CD4-positive, alpha-beta T cell (primary cell): ENCODE results near the gene RNASET2. TPM values are rescaled to one million over a fixed set of nuclear protein-coding genes. Genes with fewer than 3 reads are reported as not detected.

Source experiments
- ATAC-seq: fragments of 200-7000 bp; cut with Tn5 transposase; one replicate; pipeline ENCODE4 v1.10.0; 2022; ENCODE audit warnings: mild to moderate bottlenecking; ENCODE audit not compliant: poor library complexity
- CTCF ChIA-PET: fragments of 350-600 bp; sonication (Branson Sonifier 250); formaldehyde crosslinking; loops from one replicate; lab custom pipeline; 2021; ENCODE audit warnings: antibody characterized with exemption, inconsistent platforms; lab: Charles Lee
- POLR2A ChIA-PET: fragments of 350-600 bp; sonication (Branson Sonifier 250); formaldehyde crosslinking; loops from one replicate; lab custom pipeline; 2021; ENCODE audit warnings: antibody characterized with exemption, inconsistent platforms; lab: Charles Lee
- DNase-seq, 14 experiments: peaks; one replicate each; pipeline ENCODE4 v3.0.0-alpha.2; 2013 to 2020; ENCODE audit warnings: mixed read lengths in 2 of 14
- H3K27ac ChIP-seq, 2 donors: one replicate each; pipeline versions ENCODE4 v1.5.1 to v1.7.0; 2013; ENCODE audit warnings: low read length in 2 of 2, low read depth in 1 of 2, mild to moderate bottlenecking in 1 of 2
- H3K27me3 ChIP-seq, 2 experiments: 1 replicate in 1 of 2; 2 replicates in 1 of 2; pipeline versions ENCODE4 v1.6.1 to v1.7.0; 2013; ENCODE audit warnings: low read length in 2 of 2, control low read depth in 1 of 2, mild to moderate bottlenecking in 1 of 2, moderate library complexity in 1 of 2; ENCODE audit not compliant: insufficient read depth in 2 of 2, control insufficient read depth in 1 of 2
- H3K36me3 ChIP-seq: one replicate; pipeline ENCODE4 v1.6.1; 2013; ENCODE audit warnings: low read length, control low read depth; ENCODE audit not compliant: insufficient read depth
- H3K4me1 ChIP-seq: one replicate; pipeline ENCODE4 v1.6.1; 2013; ENCODE audit warnings: low read length, control low read depth; ENCODE audit not compliant: insufficient read depth
- H3K4me3 ChIP-seq: one replicate; pipeline ENCODE4 v1.5.1; 2013; ENCODE audit warnings: mild to moderate bottlenecking, low read length, moderate library complexity
- H3K9me3 ChIP-seq, 2 experiments: 1 replicate in 1 of 2; 2 replicates in 1 of 2; pipeline versions ENCODE4 v1.6.1 to v1.7.0; 2013; ENCODE audit warnings: low read length in 2 of 2, mild to moderate bottlenecking in 2 of 2, control low read depth in 1 of 2, moderate library complexity in 1 of 2; ENCODE audit not compliant: control insufficient read depth in 1 of 2, insufficient read depth in 1 of 2
- H3K27ac Mint-ChIP-seq: one replicate; pipeline ENCODE4 v1.8.0; 2020; ENCODE audit warnings: mixed read lengths
- H3K27me3 Mint-ChIP-seq: one replicate; pipeline ENCODE4 v1.8.0; 2021; ENCODE audit warnings: mixed read lengths
- H3K36me3 Mint-ChIP-seq: one replicate; pipeline ENCODE4 v1.8.0; 2021; ENCODE audit warnings: low read depth, mixed read lengths
- H3K4me1 Mint-ChIP-seq: one replicate; pipeline ENCODE4 v1.8.0; 2021; ENCODE audit warnings: low read depth, mixed read lengths
- H3K4me3 Mint-ChIP-seq: one replicate; pipeline ENCODE4 v1.8.0; 2020; ENCODE audit warnings: mild to moderate bottlenecking, mixed read lengths
- H3K9me3 Mint-ChIP-seq: one replicate; pipeline ENCODE4 v1.8.0; 2020; ENCODE audit warnings: mixed read lengths
- CTCF ChIP-seq: fragments of 200-600 bp; IDR thresholded peaks from one replicate; pipeline ENCODE4 v1.8.0; 2022; ENCODE audit warnings: antibody characterized with exemption, mild to moderate bottlenecking
- intact Hi-C, 2 experiments: fragments of 100-400 bp; cut with DNase I in 1 of 2; cut with micrococcal nuclease in 1 of 2; formaldehyde crosslinking; loops; one replicate each; pipeline versions ENCODE4 v1.15.1 to v1.9.0; 2023 to 2025; cut with DNase I, micrococcal nuclease
- total RNA-seq, 174 experiments: library from RNA in 2 of 174; stranded (reverse) in 2 of 174; gene quantifications; one replicate each; pipeline ENCODE4 v1.2.3 and lab custom pipeline; 2021 to 2026

The RNASET2 gene
- total RNA-seq, 2 experiments from 2014 or later, result 164 to 165 TPM

GRCh38 chr6:166996406-166996805 lies 40.1 kb upstream of the RNASET2 start:
- Mint-ChIP-seq H3K4me1 (peaks cover 24% of the 10 kb centered on the region), H3K4me3 (no peak overlapping the region), H3K27me3 (no peaks in the 10 kb centered on the region), H3K36me3 (peaks cover 18% of the 10 kb centered on the region), H3K27ac (no peak overlapping the region), H3K9me3 (no peaks in the 10 kb centered on the region)
- Histone ChIP-seq H3K27ac (no peak overlapping the region), H3K4me3 (no peak overlapping the region), H3K27me3 (no peaks in the 10 kb centered on the region), H3K4me1 (peaks cover 13% of the 10 kb centered on the region), H3K9me3 (no peaks in the 10 kb centered on the region), H3K36me3 (peaks cover 6% of the 10 kb centered on the region)
- no peak for TF ChIP-seq CTCF
- ChIA-PET POLR2A (no interaction called here), CTCF (no interaction called here)
- intact Hi-C loops, result loop anchor here (2.0 to 10.0 kb wide), 9 partner anchors 39 to 614 kb away; partner anchors contain the start of genes RNASET2 (in 2 of the 2), CCR6 (in 1 of the 2), MPC1 (in 1 of the 2) and RPS6KA2 (in 1 of the 2)
- no peak for ATAC-seq
- no peak for DNase-seq

GRCh38 chr6:166989427-166990032 lies 33.2 kb upstream of the RNASET2 start:
- Histone ChIP-seq H3K9me3 (no peaks in the 10 kb centered on the region), H3K27ac (no peak overlapping the region), H3K36me3 (peaks cover 2% of the 10 kb centered on the region), H3K4me3 (no peak overlapping the region), H3K27me3 (no peaks in the 10 kb centered on the region), H3K4me1 (peaks cover 5% of the 10 kb centered on the region)
- Mint-ChIP-seq H3K27ac (peak overlapping the region; percentile 39), H3K27me3 (no peaks in the 10 kb centered on the region), H3K9me3 (no peaks in the 10 kb centered on the region), H3K4me1 (peaks cover 21% of the 10 kb centered on the region), H3K4me3 (no peak overlapping the region), H3K36me3 (peaks cover 5% of the 10 kb centered on the region)
- DNase-seq (peak in 12 of 14 experiments; percentile 23 to 79 (median 48)), ATAC-seq (peak; percentile 89)
- intact Hi-C loops, result loop anchor here (1.0 to 10.0 kb wide), 8 partner anchors 34 to 214 kb away; no protein-coding TSS in a partner anchor
- TF ChIP-seq CTCF, result peak; percentile 44
- CTCF ChIA-PET, result interaction anchor here (0.7 to 4.0 kb wide), 27 partner anchors 10 to 554 kb away, joined by 3 to 50 read pairs (median 5); partner anchors contain the start of genes CEP43 and RNASET2
- POLR2A ChIA-PET, result interaction anchor here (0.7 to 3.8 kb wide), 9 partner anchors 30 to 215 kb away, joined by 3 to 20 read pairs (median 5); partner anchors contain the start of gene RNASET2

- H3K27me3 ChIP-seq, result no peaks in the 10 kb centered on the region
- no peaks in the 10 kb centered on the region for H3K36me3 ChIP-seq
- H3K27ac Mint-ChIP-seq, result no peak overlapping the region
- peaks cover 21% of the 10 kb centered on the region for H3K4me1 Mint-ChIP-seq
- DNase-seq (no peak), ATAC-seq (no peak)
- TF ChIP-seq CTCF, result no peak
- intact Hi-C loops, result loop anchor here (1.0 to 5.0 kb wide), 5 partner anchors 33 to 213 kb away; no protein-coding TSS in a partner anchor
- no peaks in the 10 kb centered on the region for H3K27me3 Mint-ChIP-seq
- ChIA-PET POLR2A (interaction anchor here (0.8 to 3.8 kb wide), 7 partner anchors 19 to 214 kb away, joined by 3 to 20 read pairs (median 10); partner anchors contain the start of gene RNASET2), CTCF (interaction anchor here (1.4 to 4.0 kb wide), 9 partner anchors 9 to 214 kb away, joined by 3 to 50 read pairs (median 6); partner anchors contain the start of genes CEP43 and RNASET2)
- H3K4me1 ChIP-seq, result peaks cover 5% of the 10 kb centered on the region
- no peaks in the 10 kb centered on the region for H3K9me3 ChIP-seq
- H3K9me3 Mint-ChIP-seq, result no peaks in the 10 kb centered on the region
- no peak overlapping the region for H3K4me3 Mint-ChIP-seq
- no peak overlapping the region for H3K27ac ChIP-seq
- no peak overlapping the region for H3K4me3 ChIP-seq
- peaks cover 5% of the 10 kb centered on the region for H3K36me3 Mint-ChIP-seq
Measured at GRCh38 chr6:166988674-166989201, 32.4 kb upstream of the RNASET2 start.
